HS-5 (cell line): ENCODE results near the gene CRAT.

Experiments used
- DNase-seq: peaks from one replicate; pipeline ENCODE4 v3.0.0-alpha.2; 2012; ENCODE audit warnings: low read depth

Gene CRAT

GRCh38 chr9:129110740-129111527, at the start of gene CRAT, which contains the start of gene PTPA:
Gene CRAT, minus strand, starts transcription at chr9:129110793. Its CDS starts 284 bp downstream, at chr9:129110509.
Gene PTPA, plus strand, starts transcription at chr9:129111415. Its CDS starts 186 bp downstream, at chr9:129111601.
- DNase-seq = peak; percentile 65

GRCh38 chr9:129156163-129156562, 45.6 kb upstream of the CRAT start:
- no peak for DNase-seq

- no peak for DNase-seq
Observed at GRCh38 chr9:129154866-129155477, 44.4 kb upstream of the CRAT start.

GRCh38 chr9:129151469-129151868, 40.9 kb upstream of the CRAT start:
- no peak for DNase-seq

GRCh38 chr9:129150672-129151211, 40.1 kb upstream of the CRAT start:
- no peak for DNase-seq

- DNase-seq = no peak
Observed at GRCh38 chr9:129150122-129150521, 39.5 kb upstream of the CRAT start.

GRCh38 chr9:129149442-129149841, 38.8 kb upstream of the CRAT start:
- no peak for DNase-seq

- DNase-seq = no peak
Observed at GRCh38 chr9:129148463-129149204, 38.0 kb upstream of the CRAT start.

GRCh38 chr9:129146441-129146941, 35.9 kb upstream of the CRAT start:
- DNase-seq = no peak

GRCh38 chr9:129145841-129146292, 35.3 kb upstream of the CRAT start:
- DNase-seq = no peak

GRCh38 chr9:129145316-129145715, 34.7 kb upstream of the CRAT start:
- no peak for DNase-seq

- DNase-seq = peak; percentile 68
Observed at GRCh38 chr9:129143031-129143927, 32.7 kb upstream of the CRAT start.

GRCh38 chr9:129142138-129142935, 31.7 kb upstream of the CRAT start:
- DNase-seq = no peak

GRCh38 chr9:129141066-129142041, 30.8 kb upstream of the CRAT start:
- DNase-seq = no peak

GRCh38 chr9:129140397-129141065, 29.9 kb upstream of the CRAT start:
- DNase-seq = no peak

- peak; percentile 99 for DNase-seq
Observed at GRCh38 chr9:129139993-129140396, 29.4 kb upstream of the CRAT start.

- peak; percentile 68 for DNase-seq
Observed at GRCh38 chr9:129139233-129139992, 28.8 kb upstream of the CRAT start.
